Sigmoid colon (tissue), 7 donors: ENCODE data around the gene ALDH18A1. TPM values are rescaled to one million over a fixed set of nuclear protein-coding genes. Genes with fewer than 3 reads are reported as not detected.

ENCODE experiments used
- DNase-seq: peaks from one replicate; pipeline ENCODE4 v3.0.0-alpha.2; 2019
- H3K27ac ChIP-seq, 4 donors: fragments of 200-600 bp; sonication (generic); one replicate each; pipeline ENCODE4 v1.5.1; 2016 to 2019; ENCODE audit warnings: mild to moderate bottlenecking in 1 of 4
- H3K27me3 ChIP-seq, 3 donors: fragments of 200-600 bp; sonication (generic); one replicate each; pipeline ENCODE4 v1.5.1; 2019; ENCODE audit warnings: mild to moderate bottlenecking in 1 of 3
- H3K36me3 ChIP-seq, 4 donors: fragments of 200-600 bp; sonication (generic); one replicate each; pipeline ENCODE4 v1.5.1; 2016 to 2019
- H3K4me1 ChIP-seq, 4 donors: fragments of 200-600 bp; sonication (generic); one replicate each; pipeline ENCODE4 v1.5.1; 2017 to 2019
- H3K4me3 ChIP-seq, 4 donors: fragments of 200-600 bp; sonication (generic); one replicate each; pipeline ENCODE4 v1.5.1; 2017 to 2019; ENCODE audit warnings: mild to moderate bottlenecking in 2 of 4, moderate library complexity in 1 of 4
- H3K9me3 ChIP-seq, 4 donors: fragments of 200-600 bp in 3 of 4; sonication (generic) in 3 of 4; one replicate each; pipeline versions ENCODE4 v1.5.1 to v1.6.1; 2013 to 2019
- CTCF ChIP-seq, 4 experiments: fragments of 450-650 bp in 3 of 4; fragments of 200-600 bp in 1 of 4; IDR thresholded peaks; one replicate each; pipeline ENCODE4 v1.5.1; 2016 to 2019; ENCODE audit warnings: antibody characterized with exemption in 4 of 4, mild to moderate bottlenecking in 3 of 4, moderate library complexity in 2 of 4
- EP300 ChIP-seq, 4 donors: sonication (generic); formaldehyde crosslinking; IDR thresholded peaks; one replicate each; pipeline ENCODE4 v1.6.1; 2017; ENCODE audit warnings: antibody characterized with exemption in 4 of 4
- POLR2A ChIP-seq, 2 donors: fragments of 450-650 bp; IDR thresholded peaks; one replicate each; pipeline ENCODE4 v1.6.1; 2016; ENCODE audit warnings: antibody characterized with exemption in 2 of 2, mild to moderate bottlenecking in 2 of 2, moderate library complexity in 2 of 2
- POLR2AphosphoS5 ChIP-seq, 4 donors: sonication (generic); formaldehyde crosslinking; IDR thresholded peaks; one replicate each; pipeline ENCODE4 v1.6.1; 2017; ENCODE audit warnings: antibody characterized with exemption in 4 of 4
- WGBS, 2 donors: extraction: QIAGEN DNeasy Blood & Tissue Kit; methylation state at CpG; one replicate each; pipeline ENCODE4 v1.1.7; 2013; 5-methylcytosine and 5-hydroxymethylcytosine counted together
- intact Hi-C: fragments of 100-400 bp; cut with DNase I; formaldehyde crosslinking; loops from one replicate; pipeline ENCODE4 v1.15.1; 2023
- polyA plus RNA-seq, 3 donors: library from polyadenylated mRNA; stranded (reverse); fragments of 200-250 nt; gene quantifications; one replicate each; pipeline ENCODE4 v1.2.3, GENCODE V29; 2013
- total RNA-seq, 4 donors: library from RNA; depleted of rRNA; stranded (reverse); fragments of >200 nt; gene quantifications; one replicate each; pipeline ENCODE4 v1.1.0, GENCODE V29; 2016
- donor health status: healthy with polysubstance abuse.
- donor health status: Bipolar disorder and iron deficiency.
- donor health status: healthy.

ALDH18A1 gene
- total and polyA plus RNA-seq, 7 donors = 17.1 to 42.1 (median 24.6) TPM

GRCh38 chr10:95661818-95662217 is 5.3 kb upstream of the ALDH18A1 start:
- DNase-seq = no peak
- intact Hi-C loops = no loop called here
- H3K4me1 ChIP-seq = peaks cover 0 to 25% (median 18%) of the 10 kb centered on the region in 4 donors
- no peaks in the 10 kb centered on the region for H3K9me3 ChIP-seq
- WGBS, 2 donors = 57 to 89% methylated on average over 1 of the region's 1 CpG
- no peaks in the 10 kb centered on the region for H3K27me3 ChIP-seq
- no peak for TF ChIP-seq CTCF (IDR thresholded peaks at IDR 0.05)
- no peak for TF ChIP-seq EP300 (IDR thresholded peaks at IDR 0.05)
- TF ChIP-seq POLR2A (IDR thresholded peaks at IDR 0.05) = no peak
- TF ChIP-seq POLR2AphosphoS5 (IDR thresholded peaks at IDR 0.05) = no peak
- no peaks in the 10 kb centered on the region for H3K36me3 ChIP-seq
- H3K27ac ChIP-seq = no peak overlapping the region
- H3K4me3 ChIP-seq = no peak overlapping the region

GRCh38 chr10:95660283-95660682 is 3.8 kb upstream of the ALDH18A1 start:
- Histone ChIP-seq H3K4me3 (no peak overlapping the region), H3K9me3 (no peaks in the 10 kb centered on the region), H3K27ac (no peak overlapping the region), H3K36me3 (no peaks in the 10 kb centered on the region), H3K27me3 (no peaks in the 10 kb centered on the region), H3K4me1 (peaks cover 0 to 33% (median 23%) of the 10 kb centered on the region in 4 donors)
- TF ChIP-seq POLR2AphosphoS5 (IDR thresholded peaks at IDR 0.05) (no peak), POLR2A (IDR thresholded peaks at IDR 0.05) (no peak), EP300 (IDR thresholded peaks at IDR 0.05) (no peak), CTCF (IDR thresholded peaks at IDR 0.05) (no peak)
- no peak for DNase-seq
- intact Hi-C loops = no loop called here

GRCh38 chr10:95657250-95657649 is 739 bp upstream of the ALDH18A1 start:
- intact Hi-C loops = no loop called here
- Histone ChIP-seq H3K27me3 (no peaks in the 10 kb centered on the region), H3K4me1 (peaks cover 0 to 22% (median 10%) of the 10 kb centered on the region in 4 donors), H3K36me3 (peaks cover 0 to 11% (median 1%) of the 10 kb centered on the region in 4 donors), H3K9me3 (no peaks in the 10 kb centered on the region), H3K4me3 (peak overlapping the region in 3 of 4 donors; percentile 70 to 79 (median 79)), H3K27ac (no peak overlapping the region)
- 34 to 92% methylated on average over 1 of the region's 1 CpG for WGBS, 2 donors
- no peak for DNase-seq
- TF ChIP-seq POLR2A (IDR thresholded peaks at IDR 0.05) = no peak

- 3 to 11% methylated on average over 23 of the region's 23 CpGs for WGBS, 2 donors
- intact Hi-C loops = no loop called here
- no peak for TF ChIP-seq CTCF (IDR thresholded peaks at IDR 0.05)
- TF ChIP-seq POLR2A (IDR thresholded peaks at IDR 0.05) = no peak
- TF ChIP-seq EP300 (IDR thresholded peaks at IDR 0.05) = no peak
- no peak for TF ChIP-seq POLR2AphosphoS5 (IDR thresholded peaks at IDR 0.05)
- peaks cover 0 to 22% (median 10%) of the 10 kb centered on the region in 4 donors for H3K4me1 ChIP-seq
- peak overlapping the region; percentile 60 to 80 (median 70) for H3K27ac ChIP-seq
- peaks cover 0 to 26% (median 6%) of the 10 kb centered on the region in 4 donors for H3K36me3 ChIP-seq
- no peaks in the 10 kb centered on the region for H3K9me3 ChIP-seq
- no peaks in the 10 kb centered on the region for H3K27me3 ChIP-seq
- no peak for DNase-seq
- H3K4me3 ChIP-seq = peak overlapping the region; percentile 68 to 79 (median 74)
These were observed 780 bp downstream of the ALDH18A1 start for GRCh38 chr10:95655571-95656290.

GRCh38 chr10:95653895-95654294 is 2.6 kb downstream of the ALDH18A1 start:
- Histone ChIP-seq H3K4me1 (peaks cover 0 to 22% (median 10%) of the 10 kb centered on the region in 4 donors), H3K9me3 (no peaks in the 10 kb centered on the region), H3K27me3 (no peaks in the 10 kb centered on the region), H3K27ac (no peak overlapping the region), H3K4me3 (no peak overlapping the region), H3K36me3 (peaks cover 0 to 33% (median 6%) of the 10 kb centered on the region in 4 donors)
- DNase-seq = no peak
- TF ChIP-seq EP300 (IDR thresholded peaks at IDR 0.05) (no peak), POLR2A (IDR thresholded peaks at IDR 0.05) (no peak), CTCF (IDR thresholded peaks at IDR 0.05) (no peak), POLR2AphosphoS5 (IDR thresholded peaks at IDR 0.05) (no peak)
- WGBS, 2 donors = 96% methylated on average over 5 of the region's 5 CpGs
- intact Hi-C loops = no loop called here
